ENCODE data around the gene AHCTF1.

Gene AHCTF1, protein sequence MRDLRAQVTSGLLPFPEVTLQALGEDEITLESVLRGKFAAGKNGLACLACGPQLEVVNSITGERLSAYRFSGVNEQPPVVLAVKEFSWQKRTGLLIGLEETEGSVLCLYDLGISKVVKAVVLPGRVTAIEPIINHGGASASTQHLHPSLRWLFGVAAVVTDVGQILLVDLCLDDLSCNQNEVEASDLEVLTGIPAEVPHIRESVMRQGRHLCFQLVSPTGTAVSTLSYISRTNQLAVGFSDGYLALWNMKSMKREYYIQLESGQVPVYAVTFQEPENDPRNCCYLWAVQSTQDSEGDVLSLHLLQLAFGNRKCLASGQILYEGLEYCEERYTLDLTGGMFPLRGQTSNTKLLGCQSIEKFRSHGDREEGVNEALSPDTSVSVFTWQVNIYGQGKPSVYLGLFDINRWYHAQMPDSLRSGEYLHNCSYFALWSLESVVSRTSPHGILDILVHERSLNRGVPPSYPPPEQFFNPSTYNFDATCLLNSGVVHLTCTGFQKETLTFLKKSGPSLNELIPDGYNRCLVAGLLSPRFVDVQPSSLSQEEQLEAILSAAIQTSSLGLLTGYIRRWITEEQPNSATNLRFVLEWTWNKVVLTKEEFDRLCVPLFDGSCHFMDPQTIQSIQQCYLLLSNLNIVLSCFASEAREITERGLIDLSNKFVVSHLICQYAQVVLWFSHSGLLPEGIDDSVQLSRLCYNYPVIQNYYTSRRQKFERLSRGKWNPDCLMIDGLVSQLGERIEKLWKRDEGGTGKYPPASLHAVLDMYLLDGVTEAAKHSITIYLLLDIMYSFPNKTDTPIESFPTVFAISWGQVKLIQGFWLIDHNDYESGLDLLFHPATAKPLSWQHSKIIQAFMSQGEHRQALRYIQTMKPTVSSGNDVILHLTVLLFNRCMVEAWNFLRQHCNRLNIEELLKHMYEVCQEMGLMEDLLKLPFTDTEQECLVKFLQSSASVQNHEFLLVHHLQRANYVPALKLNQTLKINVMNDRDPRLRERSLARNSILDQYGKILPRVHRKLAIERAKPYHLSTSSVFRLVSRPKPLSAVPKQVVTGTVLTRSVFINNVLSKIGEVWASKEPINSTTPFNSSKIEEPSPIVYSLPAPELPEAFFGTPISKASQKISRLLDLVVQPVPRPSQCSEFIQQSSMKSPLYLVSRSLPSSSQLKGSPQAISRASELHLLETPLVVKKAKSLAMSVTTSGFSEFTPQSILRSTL (N-terminal part only)

DNA sequence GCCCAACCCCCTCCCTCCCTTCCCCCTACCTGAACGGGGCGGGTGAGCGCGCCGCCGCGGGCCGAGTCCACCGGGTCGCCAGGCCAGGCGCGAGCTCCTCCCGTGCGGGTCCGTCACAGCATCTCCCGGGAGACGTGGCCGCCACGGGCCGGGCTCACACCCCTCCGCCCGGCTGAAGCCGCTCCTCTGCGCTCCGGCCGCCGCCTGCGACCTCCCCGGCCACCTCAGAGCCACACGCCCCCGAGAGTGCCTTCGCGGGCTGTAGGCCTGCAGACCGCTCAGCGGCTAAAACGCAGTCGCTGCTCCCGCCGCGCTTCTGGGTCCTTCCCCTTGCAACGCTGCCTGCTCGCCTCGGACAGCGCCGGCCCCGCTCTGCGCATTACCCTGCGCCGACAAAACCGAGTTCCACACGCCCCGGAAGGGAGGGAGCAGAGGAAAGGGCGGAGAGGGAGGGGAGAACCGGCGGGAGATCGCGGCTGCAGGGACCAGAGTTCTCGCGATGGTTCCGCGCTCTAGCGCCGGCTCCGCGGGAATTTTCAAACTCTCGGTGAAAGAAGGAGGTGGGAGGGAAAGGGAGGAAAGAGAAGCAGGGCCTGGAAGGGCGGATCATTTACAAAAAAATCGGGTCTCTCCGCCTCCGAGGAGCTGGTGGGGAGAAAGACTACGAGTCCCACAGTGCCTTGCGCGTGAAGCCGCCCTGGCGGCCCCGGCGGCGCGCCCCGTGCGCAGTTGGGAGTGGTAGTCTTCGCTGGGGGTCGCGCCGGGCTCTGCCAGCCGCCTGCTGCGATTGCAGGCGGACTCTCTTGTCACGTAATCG lies at the start of gene AHCTF1:
Gene AHCTF1, minus strand, starts transcription at position 400 of the 817 bp plus-strand sequence. CDS start 13,578 bp downstream, outside the sequence.
- DNase-seq = peak; percentile 99

DNA sequence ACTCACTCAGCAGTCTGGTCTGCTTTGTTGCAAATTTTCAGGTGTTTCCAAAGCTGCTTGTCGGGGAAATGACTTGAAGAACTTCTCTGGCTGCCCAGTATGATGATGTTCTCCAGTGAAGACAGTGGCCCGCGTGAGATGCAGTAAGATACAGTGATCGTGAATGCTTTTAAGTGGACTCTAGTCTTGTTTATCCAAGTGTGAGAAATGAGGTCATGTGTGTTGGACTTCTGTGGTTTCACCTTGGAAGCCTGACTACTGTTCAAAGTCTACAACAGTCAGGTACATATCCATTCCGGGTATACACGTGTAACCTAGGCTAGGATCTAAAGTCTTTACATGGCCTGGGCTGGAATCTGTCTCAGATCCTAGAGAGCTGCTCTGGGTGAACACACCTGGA lies 47.0 kb upstream of the AHCTF1 start:
- DNase-seq = no peak

DNA sequence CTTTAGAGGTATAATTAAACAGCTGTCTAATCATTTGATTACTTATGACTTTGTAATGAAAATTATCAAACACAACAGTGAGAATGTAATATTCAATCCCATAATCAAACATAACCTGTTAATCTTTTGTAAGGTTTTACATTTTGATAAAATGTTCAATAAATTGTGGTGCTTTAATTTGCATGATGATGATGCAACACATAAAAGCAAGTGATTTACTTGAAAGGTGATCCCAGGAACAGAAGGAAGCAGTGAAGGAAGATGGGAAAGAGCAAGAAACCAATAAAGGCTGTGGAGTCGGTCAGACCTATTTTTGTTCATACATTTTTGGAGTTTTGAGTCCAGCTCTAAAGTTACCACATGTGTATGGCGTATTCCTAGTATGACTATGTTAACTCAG lies 46.5 kb upstream of the AHCTF1 start:
- DNase-seq = no peak

DNA sequence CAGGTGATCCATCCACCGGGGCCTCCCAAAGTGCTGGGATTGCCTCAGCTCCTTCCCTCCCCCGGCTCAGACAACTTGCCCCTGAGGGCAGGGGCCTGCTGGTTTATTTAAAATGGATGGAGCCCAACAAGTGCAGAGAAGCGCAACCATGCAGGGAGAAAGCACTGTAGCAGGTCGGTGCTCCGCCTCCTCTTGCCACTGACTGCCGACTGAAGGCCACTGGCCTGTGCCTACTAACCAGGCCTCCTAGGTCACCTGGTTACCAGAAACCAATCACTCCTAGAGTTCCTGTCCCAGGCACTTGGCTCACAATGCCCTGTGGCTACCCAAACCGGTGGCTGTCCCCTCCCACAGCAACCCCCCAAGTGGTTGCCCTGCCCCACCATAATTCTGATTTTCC lies 40.2 kb upstream of the AHCTF1 start:
- DNase-seq = no peak

DNA sequence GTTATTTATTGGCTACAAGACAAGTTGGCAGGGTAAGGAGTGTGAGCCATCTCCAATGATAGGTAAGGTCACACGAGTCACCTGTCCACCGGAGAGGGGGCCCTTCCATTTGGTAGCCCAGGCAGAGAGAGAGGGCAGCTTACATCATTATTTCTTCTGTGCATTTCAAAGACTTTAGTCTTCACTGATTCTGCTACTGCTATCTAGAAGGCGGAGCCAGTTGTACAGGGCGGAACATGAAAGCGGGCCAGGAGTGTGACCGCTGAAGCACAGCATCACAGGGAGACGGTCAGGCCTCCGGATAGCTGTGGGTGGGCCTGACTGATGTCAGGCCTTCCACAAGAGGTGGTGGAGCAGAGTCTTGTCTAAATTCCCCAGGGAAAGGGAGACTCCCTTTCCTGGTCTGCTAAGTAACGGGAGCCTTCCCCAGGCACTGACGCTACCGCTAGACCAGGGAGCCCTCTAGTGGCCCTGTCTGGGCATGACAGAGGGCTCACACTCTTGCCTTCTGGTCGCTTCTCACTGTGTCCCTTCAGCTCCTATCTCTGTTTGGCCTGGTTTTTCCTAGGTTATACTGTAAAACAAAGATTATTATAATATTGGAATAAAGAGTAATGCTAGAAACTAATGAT lies 39.5 kb upstream of the AHCTF1 start:
- no peak for DNase-seq

DNA sequence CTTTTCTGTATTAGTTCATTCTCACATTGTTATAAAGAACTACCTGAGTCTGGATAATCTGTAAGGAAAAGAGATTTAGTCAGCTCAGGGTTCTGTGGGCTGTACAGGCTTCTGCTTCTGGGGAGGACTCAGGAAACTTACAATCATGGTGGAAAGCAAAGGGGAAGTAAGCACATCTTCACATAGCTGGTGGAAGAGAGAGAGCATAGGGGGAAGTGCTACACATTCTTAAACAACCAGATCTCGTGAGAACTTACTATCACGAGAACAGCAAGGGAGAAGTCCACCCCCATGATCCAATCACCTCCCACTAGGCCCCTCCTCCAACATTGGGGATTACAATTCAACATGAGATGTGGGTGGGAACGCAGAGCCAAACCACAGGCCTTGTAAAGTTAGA lies 37.9 kb upstream of the AHCTF1 start:
- DNase-seq = no peak

DNA sequence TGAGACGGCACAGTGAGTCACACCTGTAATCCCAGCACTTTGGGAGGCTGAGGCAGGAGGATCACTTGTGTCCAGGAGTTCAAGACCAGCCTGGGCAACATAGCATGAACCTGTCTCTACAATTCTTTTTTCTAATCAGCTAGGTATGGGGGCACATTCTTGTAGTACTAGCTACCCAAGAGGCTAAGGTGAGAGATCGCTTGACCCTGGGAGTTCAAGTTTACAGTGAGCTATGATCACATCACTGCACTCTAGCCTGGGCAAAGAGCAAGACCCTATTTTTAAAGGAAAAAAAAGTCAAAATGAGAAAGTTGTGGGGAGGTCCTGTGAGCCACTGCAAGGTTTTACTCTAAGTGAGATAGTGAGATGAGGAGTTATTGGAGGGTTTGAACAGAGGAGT lies 34.8 kb upstream of the AHCTF1 start:
- DNase-seq = no peak

DNA sequence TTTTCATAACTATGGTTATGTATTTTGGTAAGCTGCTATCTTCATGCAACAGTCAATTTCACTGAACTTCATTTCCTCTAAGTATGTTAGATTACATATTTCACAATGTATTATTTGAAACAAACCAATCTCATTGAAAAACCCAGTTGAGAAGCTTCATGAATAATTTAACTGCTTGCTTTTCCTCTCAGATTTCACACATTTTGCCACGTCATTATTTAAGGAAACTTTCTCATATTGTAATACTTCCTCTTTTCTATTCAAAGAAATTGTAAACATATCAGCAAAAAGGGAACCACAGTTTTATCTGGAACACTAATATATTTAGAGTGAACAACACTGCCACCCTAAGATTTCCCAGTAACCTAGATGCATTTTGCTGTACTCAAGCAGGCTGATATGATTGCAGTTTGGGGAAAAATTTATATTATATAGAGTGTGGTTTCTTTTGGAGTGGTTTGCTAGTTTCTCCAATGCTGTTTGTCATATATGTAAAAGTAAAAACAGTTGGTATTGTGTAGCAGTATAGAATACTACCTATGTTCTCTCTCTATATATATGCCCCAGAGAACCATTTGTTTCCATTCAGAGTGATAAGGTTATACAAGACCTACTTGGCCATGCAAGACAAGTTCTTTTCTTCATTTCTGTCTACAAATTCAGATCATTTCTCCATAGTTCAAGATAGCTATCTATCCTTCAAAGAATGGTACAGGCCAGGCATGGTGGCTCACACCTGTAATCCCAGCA lies 28.4 kb upstream of the AHCTF1 start:
- no peak for DNase-seq

DNA sequence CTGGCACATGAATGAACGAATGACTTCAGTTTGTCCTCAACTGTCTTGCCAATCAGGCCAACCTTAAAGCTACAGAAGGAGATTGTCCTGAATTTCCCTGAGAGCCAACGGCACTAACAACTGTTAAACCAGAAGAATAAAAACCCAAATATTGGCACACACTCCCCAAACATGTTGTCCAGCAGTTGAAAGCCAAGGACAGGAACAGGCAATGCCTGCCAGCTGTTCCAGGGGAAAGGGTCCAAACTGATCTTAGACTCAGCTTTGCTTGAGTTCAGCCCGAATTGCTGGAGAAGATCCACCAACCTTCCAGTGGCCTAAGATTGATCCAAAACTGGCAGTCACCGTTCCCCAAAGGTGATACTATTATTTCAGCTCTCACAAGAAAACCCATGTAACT lies 22.4 kb upstream of the AHCTF1 start:
- DNase-seq = no peak

DNA sequence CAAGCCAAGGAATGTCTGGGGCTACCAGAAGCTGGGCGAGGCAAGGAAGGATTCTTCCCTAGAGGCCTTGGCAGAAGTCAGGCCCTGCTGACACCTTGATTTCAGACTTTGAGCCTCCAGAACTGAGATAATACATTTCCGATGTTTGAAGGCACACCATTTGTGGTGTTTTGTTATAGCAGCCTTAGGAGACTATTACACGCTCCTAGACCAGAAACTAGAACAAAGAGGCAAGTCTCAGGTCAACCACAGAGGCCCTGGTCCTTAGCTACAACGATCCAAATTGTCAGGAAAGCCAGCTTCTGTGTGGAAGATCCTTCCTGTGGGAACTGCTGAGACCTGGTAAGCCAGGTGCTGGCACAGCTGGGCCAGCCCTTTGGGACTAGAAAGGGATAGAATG lies 19.7 kb upstream of the AHCTF1 start:
- DNase-seq = no peak

DNA sequence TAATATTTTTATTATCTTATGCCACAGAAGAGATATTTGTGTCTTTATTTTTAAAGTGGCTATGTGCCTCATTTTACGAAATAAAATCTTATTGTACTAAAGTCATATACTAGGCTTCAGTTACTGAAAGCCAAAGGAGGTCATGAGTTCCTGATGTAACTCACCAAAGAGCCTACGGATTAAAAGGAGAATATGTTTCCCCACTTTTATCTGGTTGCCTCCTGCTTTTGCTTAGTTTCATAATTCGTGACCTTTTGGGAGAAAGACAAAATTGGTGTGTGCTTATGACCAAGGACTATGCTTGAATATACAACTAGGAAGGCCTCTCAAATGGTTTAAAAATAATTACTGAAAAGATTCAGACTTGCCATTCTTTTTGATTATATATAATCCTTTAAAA lies 18.2 kb upstream of the AHCTF1 start:
- no peak for DNase-seq

DNA sequence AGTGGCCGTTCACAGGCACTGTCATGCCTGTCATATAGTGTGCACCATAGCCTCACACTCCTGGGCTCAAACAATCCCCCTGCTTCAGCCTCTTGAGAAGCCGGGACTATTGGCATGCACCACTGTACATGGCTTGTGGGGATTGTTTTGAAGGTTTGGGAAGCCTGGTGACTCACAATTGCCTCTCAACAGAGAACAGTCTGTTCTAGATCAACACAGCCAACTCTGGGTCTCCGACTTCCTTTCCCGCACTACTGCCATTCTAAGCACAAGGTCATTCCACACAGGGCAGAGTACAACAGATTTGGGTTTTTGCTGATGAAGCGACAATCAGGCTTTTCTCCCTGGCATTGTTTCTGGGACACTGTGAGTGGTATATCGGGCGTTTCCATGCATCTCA lies 15.5 kb upstream of the AHCTF1 start:
- DNase-seq = no peak

DNA sequence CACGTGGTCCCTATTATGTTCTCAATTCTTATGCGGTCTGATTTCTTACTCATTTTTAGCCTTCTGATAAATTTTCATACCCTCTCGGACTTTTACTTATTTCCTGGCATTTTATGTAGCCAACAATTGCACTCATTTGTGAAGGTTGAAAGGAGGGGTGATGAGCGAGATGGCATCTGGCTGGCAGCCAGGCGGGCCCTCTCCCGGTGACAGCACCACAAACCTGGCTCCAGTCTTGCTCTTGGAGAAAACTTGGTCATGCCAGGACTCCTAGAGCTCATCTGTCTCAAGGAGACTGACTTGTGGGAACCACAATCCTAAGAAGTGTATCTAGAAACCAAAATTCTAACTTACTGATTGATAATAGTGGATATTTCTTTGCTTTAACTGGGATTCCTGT lies 14.6 kb upstream of the AHCTF1 start:
- no peak for DNase-seq

DNA sequence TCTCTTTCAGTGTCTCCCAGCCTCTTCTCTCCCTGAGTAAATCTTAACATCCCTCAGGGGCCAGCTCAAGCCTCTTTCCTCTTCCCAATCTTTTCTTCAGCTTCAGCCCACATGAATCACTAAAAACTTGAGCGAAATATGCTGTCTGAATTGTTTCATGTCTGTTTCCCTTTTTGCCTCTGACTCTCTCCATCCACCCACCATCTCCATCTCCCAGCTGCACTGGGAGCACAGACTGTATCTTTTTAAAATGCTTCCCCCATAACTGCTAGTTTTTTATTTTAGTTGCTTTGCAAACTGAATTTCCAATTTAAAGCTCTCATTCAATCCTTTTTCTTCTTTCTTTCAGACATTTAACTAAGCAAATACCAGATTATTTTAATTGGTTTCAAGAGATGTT lies 3.0 kb upstream of the AHCTF1 start:
- DNase-seq = no peak

DNA sequence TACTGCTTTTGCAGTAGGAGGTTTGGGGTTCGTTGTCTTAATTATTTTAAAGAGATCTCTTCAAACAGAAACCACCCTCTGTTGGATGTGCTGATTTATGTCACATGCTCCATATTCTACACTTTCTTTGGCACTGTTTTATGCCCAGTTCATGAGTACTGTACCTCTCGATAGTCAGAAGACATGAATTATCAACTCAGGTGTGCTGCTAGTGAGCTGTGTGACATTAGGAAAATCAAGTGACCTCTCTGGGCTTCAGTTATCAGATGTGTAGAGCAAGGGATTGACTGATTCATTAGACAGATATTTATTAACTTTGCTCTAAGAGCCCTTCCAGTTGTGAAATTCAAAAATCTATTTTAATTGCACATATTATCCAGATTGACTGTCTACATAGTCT lies 2.1 kb upstream of the AHCTF1 start:
- no peak for DNase-seq

DNA sequence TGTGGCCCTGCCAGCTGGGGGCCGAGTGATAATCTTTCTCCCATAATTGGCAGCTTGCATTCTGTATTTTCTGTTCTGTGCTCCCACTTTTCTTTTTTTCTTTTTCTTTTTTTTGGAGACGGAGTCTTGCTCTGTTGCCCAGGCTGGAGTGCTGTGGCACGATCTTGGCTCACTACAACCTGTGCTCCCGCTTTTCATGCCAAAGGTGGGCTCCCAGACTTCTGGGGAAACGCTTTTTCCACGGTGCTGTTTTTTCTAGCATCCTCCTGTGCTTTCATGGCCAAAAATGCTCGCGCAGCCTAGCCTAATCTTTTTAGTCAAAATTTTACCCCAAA lies 585 bp upstream of the AHCTF1 start:
- no peak for DNase-seq

DNA sequence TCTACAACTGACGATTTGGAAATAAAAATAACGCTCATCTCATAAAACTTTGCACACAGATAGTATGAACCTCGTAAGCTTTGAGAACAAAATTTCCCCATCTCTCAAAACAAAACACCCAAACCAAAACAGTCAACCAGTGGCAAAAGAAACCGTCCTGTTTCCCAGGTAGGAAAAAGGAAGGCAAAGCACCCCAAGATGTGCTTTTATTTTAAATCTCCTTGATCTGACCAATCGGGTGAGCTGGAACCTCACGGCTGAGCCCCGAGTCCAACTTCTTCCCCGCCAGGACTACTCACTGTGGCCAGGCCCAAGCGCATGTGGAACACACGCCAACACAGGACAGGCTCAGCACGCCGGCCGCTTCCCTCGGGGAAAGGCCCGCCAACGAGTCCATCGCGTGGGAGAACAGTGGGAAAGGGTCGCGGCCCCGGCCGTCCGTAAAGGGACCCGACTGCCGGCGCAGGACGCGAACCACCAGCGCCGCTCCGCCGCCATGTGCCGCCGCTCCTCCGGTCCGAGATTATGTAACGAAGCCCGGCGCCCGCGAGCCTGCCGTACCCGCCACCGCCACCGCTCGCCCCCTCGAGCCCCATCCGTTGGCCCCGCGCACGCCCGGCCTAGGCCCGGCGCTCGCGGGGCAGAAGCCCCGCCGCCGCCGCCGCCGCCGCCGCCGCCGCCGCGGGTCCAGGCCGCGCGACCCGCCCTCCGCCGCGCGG lies 759 bp downstream of the AHCTF1 start:
- DNase-seq = no peak

DNA sequence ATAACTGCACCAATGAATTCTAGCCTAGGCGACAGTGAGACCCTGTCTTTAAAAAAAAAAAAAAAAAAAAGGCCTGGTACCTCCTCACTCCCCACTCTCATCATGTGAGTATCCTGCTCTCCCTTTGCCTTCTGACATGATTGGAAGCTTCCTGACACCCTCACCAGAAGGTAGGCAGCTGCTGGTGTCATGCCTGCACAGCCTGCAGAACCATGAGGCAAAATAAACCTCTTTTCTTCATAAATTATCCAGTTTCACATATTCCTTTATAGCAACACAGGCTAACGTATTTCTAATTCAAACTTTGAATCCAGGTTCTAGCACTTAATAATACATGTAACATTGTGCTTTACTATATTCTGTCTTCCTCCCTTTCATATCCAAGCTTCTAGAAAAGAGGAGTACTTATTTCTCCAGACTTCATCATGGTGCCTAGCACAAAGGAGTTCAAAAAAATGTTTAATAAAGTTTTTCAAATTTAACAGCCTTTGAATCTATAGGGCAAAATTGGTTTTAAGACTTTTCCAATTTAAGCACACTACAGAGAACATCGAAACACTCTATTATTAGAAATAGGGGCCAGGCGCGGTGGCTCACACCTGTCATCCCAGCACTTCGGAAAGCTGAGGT lies 5.6 kb downstream of the AHCTF1 start:
- no peak for DNase-seq

DNA sequence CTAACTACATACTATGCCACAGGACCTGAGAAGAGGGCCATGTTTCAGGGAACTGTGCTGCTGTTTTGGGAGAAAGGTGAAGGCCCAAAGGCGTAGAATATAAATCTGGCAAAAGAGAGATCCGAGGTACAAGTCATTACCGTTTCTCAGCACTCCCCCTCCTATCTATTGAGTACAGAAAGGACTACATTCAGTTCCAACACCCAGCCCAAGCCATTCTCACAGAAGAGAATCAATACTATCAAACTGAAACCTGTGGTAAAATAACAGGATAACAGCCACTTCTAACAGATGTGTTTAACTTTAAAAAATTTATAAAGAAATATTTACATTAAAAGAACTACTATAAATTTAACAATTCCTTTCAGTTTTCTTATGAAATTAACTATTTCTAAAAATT lies 7.8 kb downstream of the AHCTF1 start:
- no peak for DNase-seq

DNA sequence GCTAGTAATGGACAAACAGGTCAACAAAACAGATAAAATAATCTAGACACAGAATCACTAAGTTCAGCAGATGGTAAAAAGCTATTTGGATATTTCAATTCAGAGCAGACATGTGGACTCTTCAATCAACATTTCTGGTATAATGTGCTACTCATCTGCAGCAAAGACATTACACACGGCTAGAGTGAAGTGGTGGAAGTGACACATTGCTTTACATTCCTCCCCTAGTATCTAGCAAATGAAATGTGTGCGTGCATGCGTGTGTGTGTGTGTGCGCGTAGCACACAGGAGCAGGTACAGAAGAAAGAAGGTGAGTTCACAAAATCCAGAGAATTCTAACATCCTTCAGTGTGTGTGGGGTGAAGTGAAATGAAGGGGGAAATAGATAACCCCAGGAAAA lies 8.3 kb downstream of the AHCTF1 start:
- DNase-seq = no peak

All from NCI-H1436 (cell line).